ENCODE results near the gene CADM2. TPM values are rescaled to one million over a fixed set of nuclear protein-coding genes. Genes with fewer than 3 reads are reported as not detected.
"Not testable (repeated sequence)": the region's sequence is repeated elsewhere in the genome, so short reads cannot be mapped to it uniquely, and the experiment has no call there.

Gene CADM2
- total and polyA plus RNA-seq, 2 experiments from 2014 or later: 2.9 to 7.8 TPM

DNA sequence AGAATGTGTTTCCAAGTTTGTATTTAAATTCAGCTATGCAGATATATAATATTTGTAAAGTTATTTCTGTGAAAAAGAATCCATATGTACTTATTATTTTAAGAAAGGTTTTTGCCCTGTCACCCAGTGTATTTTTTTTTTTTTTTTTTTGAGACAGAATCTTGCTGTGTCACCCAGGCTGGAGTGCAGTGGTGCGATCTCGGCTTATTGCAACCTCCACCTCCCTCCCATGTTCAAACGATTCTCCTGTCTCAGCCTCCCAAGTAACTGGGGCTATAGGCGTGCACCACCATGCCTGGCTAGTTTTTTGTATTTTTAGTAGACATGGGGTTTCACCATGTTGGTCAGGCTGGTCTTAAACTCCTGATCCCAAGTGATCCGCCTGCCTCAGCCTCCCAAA is 548.3 kb downstream of the CADM2 start:
- H3K79me2 ChIP-seq; H3K27me3 ChIP-seq; H3K36me3 ChIP-seq (replicated peaks; ENCODE audit: insufficient read depth, low read depth); H3K9me2 ChIP-seq (replicated peaks; ENCODE audit: insufficient read depth); H4K20me1 ChIP-seq (ENCODE audit: insufficient read depth, poor library complexity, severe bottlenecking); H3K4me2 ChIP-seq; H3K4me1 ChIP-seq (ENCODE audit: insufficient read depth); H3K4me3 ChIP-seq; H3K9me3 ChIP-seq (ENCODE audit: low read depth); H3K27ac ChIP-seq; DNase-seq (ENCODE audit: low spot score); H2AFZ ChIP-seq: not testable (repeated sequence)
- 95% methylated on average over 5 of the region's 5 CpGs for WGBS (ENCODE audit: low lambda C conversion rate, missing lambda C conversion rate)

DNA sequence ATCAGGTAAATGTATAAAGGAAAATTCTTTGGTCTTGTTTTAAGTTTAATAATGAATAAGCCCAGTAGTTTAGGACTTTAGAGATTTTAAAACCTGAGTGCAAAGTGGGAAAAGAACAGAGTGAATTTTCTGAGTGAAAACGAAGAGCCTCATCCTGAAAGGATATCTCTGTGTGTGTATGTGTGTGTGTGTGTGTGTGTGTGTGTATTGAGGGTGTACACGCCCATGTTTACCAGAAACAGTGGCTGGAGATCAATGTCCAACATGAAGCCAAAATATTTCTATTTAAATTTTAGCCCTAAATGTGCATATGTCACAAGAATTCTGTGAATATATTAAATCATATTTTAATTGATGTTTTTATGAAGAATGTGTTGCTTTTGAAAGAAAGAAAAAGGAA is 549.9 kb downstream of the CADM2 start:
- Histone ChIP-seq H3K27me3 (no peaks in the 10 kb centered on the region), H3K79me2 (no peaks in the 10 kb centered on the region), H2AFZ (no peak overlapping the region), H3K9me2 (replicated peaks; ENCODE audit: insufficient read depth) (no peaks in the 10 kb centered on the region), H3K4me2 (no peak overlapping the region), H3K36me3 (replicated peaks; ENCODE audit: insufficient read depth, low read depth) (no peaks in the 10 kb centered on the region), H3K9me3 (ENCODE audit: low read depth) (no peaks in the 10 kb centered on the region), H3K4me3 (no peak overlapping the region), H3K27ac (no peak overlapping the region), H3K4me1 (ENCODE audit: insufficient read depth) (no peaks in the 10 kb centered on the region), H4K20me1 (ENCODE audit: insufficient read depth, poor library complexity, severe bottlenecking) (no peaks in the 10 kb centered on the region)
- no peak for DNase-seq (ENCODE audit: low spot score)
- TF ChIP-seq EZH2phosphoT487 (IDR thresholded peaks at IDR 0.05; ENCODE audit: low read depth, severe bottlenecking, unreplicated experiment): no peak
- TF ChIP-seq EZH2 (IDR thresholded peaks at IDR 0.05; ENCODE audit: borderline replicate concordance): no peak
- TF ChIP-seq, protein P1, sequence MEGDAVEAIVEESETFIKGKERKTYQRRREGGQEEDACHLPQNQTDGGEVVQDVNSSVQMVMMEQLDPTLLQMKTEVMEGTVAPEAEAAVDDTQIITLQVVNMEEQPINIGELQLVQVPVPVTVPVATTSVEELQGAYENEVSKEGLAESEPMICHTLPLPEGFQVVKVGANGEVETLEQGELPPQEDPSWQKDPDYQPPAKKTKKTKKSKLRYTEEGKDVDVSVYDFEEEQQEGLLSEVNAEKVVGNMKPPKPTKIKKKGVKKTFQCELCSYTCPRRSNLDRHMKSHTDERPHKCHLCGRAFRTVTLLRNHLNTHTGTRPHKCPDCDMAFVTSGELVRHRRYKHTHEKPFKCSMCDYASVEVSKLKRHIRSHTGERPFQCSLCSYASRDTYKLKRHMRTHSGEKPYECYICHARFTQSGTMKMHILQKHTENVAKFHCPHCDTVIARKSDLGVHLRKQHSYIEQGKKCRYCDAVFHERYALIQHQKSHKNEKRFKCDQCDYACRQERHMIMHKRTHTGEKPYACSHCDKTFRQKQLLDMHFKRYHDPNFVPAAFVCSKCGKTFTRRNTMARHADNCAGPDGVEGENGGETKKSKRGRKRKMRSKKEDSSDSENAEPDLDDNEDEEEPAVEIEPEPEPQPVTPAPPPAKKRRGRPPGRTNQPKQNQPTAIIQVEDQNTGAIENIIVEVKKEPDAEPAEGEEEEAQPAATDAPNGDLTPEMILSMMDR (IDR thresholded peaks at IDR 0.05; ENCODE audit: poor library complexity): no peak
- WGBS (ENCODE audit: low lambda C conversion rate, missing lambda C conversion rate): 58% methylated on average over 2 of the region's 2 CpGs

DNA sequence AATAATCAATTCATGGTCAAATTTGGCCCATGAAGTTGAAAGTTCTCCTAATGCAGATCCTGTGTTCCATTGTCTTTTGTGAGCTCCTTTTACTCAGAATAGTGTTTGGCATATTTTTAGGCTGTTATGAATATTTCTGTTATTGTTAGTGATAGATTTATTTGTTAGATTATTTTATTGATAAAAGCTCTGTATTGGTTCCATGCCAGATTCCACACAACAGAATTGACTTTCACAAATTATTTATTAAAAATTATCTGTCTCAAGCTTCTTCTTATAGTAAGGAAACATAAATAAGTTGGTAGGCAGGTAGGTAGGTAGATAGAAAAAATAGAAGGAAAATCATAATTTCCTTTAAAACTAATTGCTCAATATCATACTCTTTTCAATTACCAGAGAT is 557.4 kb downstream of the CADM2 start:
- no peaks in the 10 kb centered on the region for H3K4me1 ChIP-seq (ENCODE audit: insufficient read depth)
- no peak overlapping the region for H3K27ac ChIP-seq
- no peaks in the 10 kb centered on the region for H3K27me3 ChIP-seq
- H4K20me1 ChIP-seq (ENCODE audit: insufficient read depth, poor library complexity, severe bottlenecking): no peaks in the 10 kb centered on the region
- no peak overlapping the region for H2AFZ ChIP-seq
- H3K9me2 ChIP-seq (replicated peaks; ENCODE audit: insufficient read depth): no peaks in the 10 kb centered on the region
- no peak overlapping the region for H3K4me2 ChIP-seq
- TF ChIP-seq EZH2 (IDR thresholded peaks at IDR 0.05; ENCODE audit: borderline replicate concordance): no peak
- TF ChIP-seq, protein P1 (IDR thresholded peaks at IDR 0.05; ENCODE audit: poor library complexity): no peak
- TF ChIP-seq EZH2phosphoT487 (IDR thresholded peaks at IDR 0.05; ENCODE audit: low read depth, severe bottlenecking, unreplicated experiment): no peak
- no peaks in the 10 kb centered on the region for H3K79me2 ChIP-seq
- no peaks in the 10 kb centered on the region for H3K36me3 ChIP-seq (replicated peaks; ENCODE audit: insufficient read depth, low read depth)
- no peak for DNase-seq (ENCODE audit: low spot score)
- no peaks in the 10 kb centered on the region for H3K9me3 ChIP-seq (ENCODE audit: low read depth)
- H3K4me3 ChIP-seq: no peak overlapping the region

DNA sequence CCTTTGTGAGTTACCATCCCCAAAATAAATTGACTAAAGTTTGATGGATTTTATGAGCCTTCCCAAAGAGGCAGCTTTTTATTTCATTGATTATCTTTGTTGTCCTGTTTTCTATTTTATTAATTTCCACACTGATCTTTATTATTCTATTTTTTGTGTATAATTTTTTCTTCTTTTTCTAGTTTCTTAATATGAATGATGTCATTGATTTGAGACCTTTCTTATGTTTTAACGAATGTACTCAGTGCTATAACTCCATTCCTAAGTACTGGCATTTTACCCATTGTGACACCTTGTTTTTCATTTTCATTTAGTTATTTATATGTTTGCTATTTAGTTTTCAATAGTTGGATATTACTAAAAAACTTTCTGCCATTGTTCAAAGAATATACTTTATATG is 565.3 kb downstream of the CADM2 start:
- Histone ChIP-seq H3K27me3 (no peaks in the 10 kb centered on the region), H2AFZ (no peak overlapping the region), H3K27ac (no peak overlapping the region), H3K9me2 (replicated peaks; ENCODE audit: insufficient read depth) (no peaks in the 10 kb centered on the region), H3K9me3 (ENCODE audit: low read depth) (no peaks in the 10 kb centered on the region), H3K36me3 (replicated peaks; ENCODE audit: insufficient read depth, low read depth) (no peaks in the 10 kb centered on the region), H4K20me1 (ENCODE audit: insufficient read depth, poor library complexity, severe bottlenecking) (no peaks in the 10 kb centered on the region), H3K79me2 (no peaks in the 10 kb centered on the region), H3K4me3 (no peak overlapping the region), H3K4me1 (ENCODE audit: insufficient read depth) (no peaks in the 10 kb centered on the region), H3K4me2 (no peak overlapping the region)
- DNase-seq (ENCODE audit: low spot score): no peak
- WGBS (ENCODE audit: low lambda C conversion rate, missing lambda C conversion rate): 91% methylated on average over 1 of the region's 1 CpG
- TF ChIP-seq EZH2 (IDR thresholded peaks at IDR 0.05; ENCODE audit: borderline replicate concordance) (no peak), EZH2phosphoT487 (IDR thresholded peaks at IDR 0.05; ENCODE audit: low read depth, severe bottlenecking, unreplicated experiment) (no peak)
- TF ChIP-seq, protein P1 (IDR thresholded peaks at IDR 0.05; ENCODE audit: poor library complexity): no peak

All from hepatocyte (in vitro differentiated cells).